K562 (cell line): Measurements from ENCODE around the gene ZNF124. TPM values are rescaled to one million over a fixed set of nuclear protein-coding genes. Genes with fewer than 3 reads are reported as not detected.

ENCODE experiments used
- DPF2 ChIP-seq: fragments of 450-650 bp; IDR thresholded peaks from 2 replicates; pipeline ENCODE4 v1.6.1; 2016
- HDGF ChIP-seq: fragments of 450-650 bp; IDR thresholded peaks from 2 replicates; pipeline ENCODE4 v1.6.1; 2016
- HNRNPL ChIP-seq: fragments of 200-400 bp; formaldehyde crosslinking; IDR thresholded peaks from 2 replicates; pipeline ENCODE4 v1.6.1; 2017; ENCODE audit warnings: low read depth, mild to moderate bottlenecking, low read length
- NFE2 ChIP-seq: IDR thresholded peaks from 2 replicates; pipeline ENCODE4 v1.6.1; 2014; ENCODE audit warnings: antibody characterized with exemption, low read depth
- ZNF12 ChIP-seq: sonication (generic); formaldehyde crosslinking; IDR thresholded peaks from 2 replicates; pipeline ENCODE4 v1.4.0; 2020; ENCODE audit warnings: mild to moderate bottlenecking, missing genetic modification reagents
- ZNF384 ChIP-seq: IDR thresholded peaks from 2 replicates; pipeline ENCODE4 v1.6.1; 2012; ENCODE audit warnings: low read depth, low read length, improper control_type of control experiment
- polyA plus RNA-seq, 8 experiments: library from polyadenylated mRNA; depleted of rRNA in 4 of 8; stranded (reverse) in 5 of 8; unstranded in 3 of 8; fragments of >200 nt; fragmentation: Nextera tagmentation in 2 of 8; fragmentation: Illumina TruSeq in 1 of 8; extraction: Ambion mirVana in 2 of 8; extraction: Trizol in 1 of 8; gene quantifications; 2 replicates each; pipeline versions ENCODE4 v1.2.1 to v1.2.3, GENCODE V29; 2011 to 2014; ENCODE audit warnings: inconsistent platforms in 1 of 8, missing spikeins in 1 of 8
- total RNA-seq, 7 experiments: library from RNA; depleted of rRNA in 6 of 7; stranded (reverse); fragments of >200 nt in 6 of 7; fragmentation: Illumina TruSeq in 2 of 7; extraction: Trizol in 2 of 7; gene quantifications; 2 replicates each; pipeline versions ENCODE4 v1.2.1 to v1.2.3, GENCODE V29; 2011 to 2021; ENCODE audit warnings: low replicate concordance in 1 of 7
- TF ChIP-seq, protein P1 (sequence below), 2 experiments: fragments of 150-350 bp in 1 of 2; IDR thresholded peaks; 2 replicates each; pipeline ENCODE4 v1.6.1; 2012 to 2016; ENCODE audit warnings: low read depth in 2 of 2, low read length in 2 of 2, mild to moderate bottlenecking in 1 of 2, moderate library complexity in 1 of 2
- TF ChIP-seq, protein P2 (sequence below): fragments of 250-450 bp; sonication (Bioruptor Pico); IDR thresholded peaks from 2 replicates; pipeline ENCODE4 v1.9.0; 2021; ENCODE audit warnings: mild to moderate bottlenecking
- TF ChIP-seq, protein P3 (sequence below): fragments of 450-650 bp; IDR thresholded peaks from 2 replicates; pipeline ENCODE4 v1.6.1; 2018; ENCODE audit warnings: mild to moderate bottlenecking, low read depth; ENCODE audit not compliant: partially characterized antibody
- TF ChIP-seq, protein P4 (sequence below): fragments of 250-450 bp; sonication (Bioruptor Pico); IDR thresholded peaks from 2 replicates; pipeline ENCODE4 v1.4.0; 2020; ENCODE audit warnings: mild to moderate bottlenecking, moderate library complexity
- TF ChIP-seq, protein P5 (sequence below): sonication (generic); formaldehyde crosslinking; IDR thresholded peaks from 2 replicates; pipeline ENCODE4 v1.8.0; 2022; ENCODE audit warnings: missing genetic modification reagents, mild to moderate bottlenecking, borderline replicate concordance
- TF ChIP-seq, protein P6 (sequence below): fragments of 250-450 bp; sonication (Bioruptor Pico); IDR thresholded peaks from 2 replicates; pipeline ENCODE4 v1.4.0; 2020; ENCODE audit warnings: mild to moderate bottlenecking
- TF ChIP-seq, protein P7 (sequence below): fragments of 250-450 bp; sonication (Bioruptor Pico); IDR thresholded peaks from 2 replicates; pipeline ENCODE4 v1.5.0; 2021
- TF ChIP-seq, protein P8 (sequence below): fragments of 450-650 bp; conservative IDR thresholded peaks from 2 replicates; pipeline ENCODE4 v1.6.1; 2016; ENCODE audit warnings: missing genetic modification characterization, low read depth, mild to moderate bottlenecking, control low read depth, missing compliant biosample characterization

The ZNF124 gene
- total and polyA plus RNA-seq, 9 of the 15 experiments (the other 6 are each of a cell fraction or from before 2014, with no cell fraction given), result 7.6 to 71.5 (median 20.2) TPM

DNA sequence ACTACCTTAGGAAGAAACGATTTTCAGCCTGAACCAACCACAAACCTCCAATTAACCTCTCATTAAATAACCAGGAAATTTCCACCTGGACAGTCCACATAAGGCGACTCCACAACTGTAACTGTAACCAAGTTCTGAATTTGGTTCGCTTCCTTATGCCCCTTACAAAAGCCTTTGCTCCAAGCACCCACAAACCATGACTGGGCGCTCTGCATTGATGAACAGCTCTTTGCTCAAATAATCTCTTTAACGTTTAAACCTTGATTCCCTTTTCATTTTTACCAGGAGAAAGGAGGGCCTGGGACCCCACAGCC lies 38.2 kb upstream of the ZNF124 start (continued):
- TF ChIP-seq, protein P1, sequence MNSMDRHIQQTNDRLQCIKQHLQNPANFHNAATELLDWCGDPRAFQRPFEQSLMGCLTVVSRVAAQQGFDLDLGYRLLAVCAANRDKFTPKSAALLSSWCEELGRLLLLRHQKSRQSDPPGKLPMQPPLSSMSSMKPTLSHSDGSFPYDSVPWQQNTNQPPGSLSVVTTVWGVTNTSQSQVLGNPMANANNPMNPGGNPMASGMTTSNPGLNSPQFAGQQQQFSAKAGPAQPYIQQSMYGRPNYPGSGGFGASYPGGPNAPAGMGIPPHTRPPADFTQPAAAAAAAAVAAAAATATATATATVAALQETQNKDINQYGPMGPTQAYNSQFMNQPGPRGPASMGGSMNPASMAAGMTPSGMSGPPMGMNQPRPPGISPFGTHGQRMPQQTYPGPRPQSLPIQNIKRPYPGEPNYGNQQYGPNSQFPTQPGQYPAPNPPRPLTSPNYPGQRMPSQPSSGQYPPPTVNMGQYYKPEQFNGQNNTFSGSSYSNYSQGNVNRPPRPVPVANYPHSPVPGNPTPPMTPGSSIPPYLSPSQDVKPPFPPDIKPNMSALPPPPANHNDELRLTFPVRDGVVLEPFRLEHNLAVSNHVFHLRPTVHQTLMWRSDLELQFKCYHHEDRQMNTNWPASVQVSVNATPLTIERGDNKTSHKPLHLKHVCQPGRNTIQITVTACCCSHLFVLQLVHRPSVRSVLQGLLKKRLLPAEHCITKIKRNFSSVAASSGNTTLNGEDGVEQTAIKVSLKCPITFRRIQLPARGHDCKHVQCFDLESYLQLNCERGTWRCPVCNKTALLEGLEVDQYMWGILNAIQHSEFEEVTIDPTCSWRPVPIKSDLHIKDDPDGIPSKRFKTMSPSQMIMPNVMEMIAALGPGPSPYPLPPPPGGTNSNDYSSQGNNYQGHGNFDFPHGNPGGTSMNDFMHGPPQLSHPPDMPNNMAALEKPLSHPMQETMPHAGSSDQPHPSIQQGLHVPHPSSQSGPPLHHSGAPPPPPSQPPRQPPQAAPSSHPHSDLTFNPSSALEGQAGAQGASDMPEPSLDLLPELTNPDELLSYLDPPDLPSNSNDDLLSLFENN (IDR thresholded peaks at IDR 0.05; ENCODE audit: low read depth in 2 of 2, low read length in 2 of 2), result no peak
- TF ChIP-seq, protein P2, sequence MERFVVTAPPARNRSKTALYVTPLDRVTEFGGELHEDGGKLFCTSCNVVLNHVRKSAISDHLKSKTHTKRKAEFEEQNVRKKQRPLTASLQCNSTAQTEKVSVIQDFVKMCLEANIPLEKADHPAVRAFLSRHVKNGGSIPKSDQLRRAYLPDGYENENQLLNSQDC, result no peak
- TF ChIP-seq, protein P3, sequence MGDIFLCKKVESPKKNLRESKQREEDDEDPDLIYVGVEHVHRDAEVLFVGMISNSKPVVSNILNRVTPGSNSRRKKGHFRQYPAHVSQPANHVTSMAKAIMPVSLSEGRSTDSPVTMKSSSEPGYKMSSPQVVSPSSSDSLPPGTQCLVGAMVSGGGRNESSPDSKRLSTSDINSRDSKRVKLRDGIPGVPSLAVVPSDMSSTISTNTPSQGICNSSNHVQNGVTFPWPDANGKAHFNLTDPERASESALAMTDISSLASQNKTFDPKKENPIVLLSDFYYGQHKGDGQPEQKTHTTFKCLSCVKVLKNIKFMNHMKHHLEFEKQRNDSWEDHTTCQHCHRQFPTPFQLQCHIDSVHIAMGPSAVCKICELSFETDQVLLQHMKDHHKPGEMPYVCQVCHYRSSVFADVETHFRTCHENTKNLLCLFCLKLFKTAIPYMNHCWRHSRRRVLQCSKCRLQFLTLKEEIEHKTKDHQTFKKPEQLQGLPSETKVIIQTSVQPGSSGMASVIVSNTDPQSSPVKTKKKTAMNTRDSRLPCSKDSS, result no peak
- TF ChIP-seq, protein P4, sequence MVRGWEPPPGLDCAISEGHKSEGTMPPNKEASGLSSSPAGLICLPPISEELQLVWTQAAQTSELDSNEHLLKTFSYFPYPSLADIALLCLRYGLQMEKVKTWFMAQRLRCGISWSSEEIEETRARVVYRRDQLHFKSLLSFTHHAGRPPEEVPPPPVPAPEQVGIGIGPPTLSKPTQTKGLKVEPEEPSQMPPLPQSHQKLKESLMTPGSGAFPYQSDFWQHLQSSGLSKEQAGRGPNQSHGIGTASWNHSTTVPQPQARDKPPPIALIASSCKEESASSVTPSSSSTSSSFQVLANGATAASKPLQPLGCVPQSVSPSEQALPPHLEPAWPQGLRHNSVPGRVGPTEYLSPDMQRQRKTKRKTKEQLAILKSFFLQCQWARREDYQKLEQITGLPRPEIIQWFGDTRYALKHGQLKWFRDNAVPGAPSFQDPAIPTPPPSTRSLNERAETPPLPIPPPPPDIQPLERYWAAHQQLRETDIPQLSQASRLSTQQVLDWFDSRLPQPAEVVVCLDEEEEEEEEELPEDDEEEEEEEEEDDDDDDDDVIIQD (CRISPR knock-in tag), result no peak
- TF ChIP-seq DPF2, result 0 out of 2 replicates have a peak, but pooled peaks have one; percentile 19
- no peak for TF ChIP-seq HNRNPL
- TF ChIP-seq, protein P5, sequence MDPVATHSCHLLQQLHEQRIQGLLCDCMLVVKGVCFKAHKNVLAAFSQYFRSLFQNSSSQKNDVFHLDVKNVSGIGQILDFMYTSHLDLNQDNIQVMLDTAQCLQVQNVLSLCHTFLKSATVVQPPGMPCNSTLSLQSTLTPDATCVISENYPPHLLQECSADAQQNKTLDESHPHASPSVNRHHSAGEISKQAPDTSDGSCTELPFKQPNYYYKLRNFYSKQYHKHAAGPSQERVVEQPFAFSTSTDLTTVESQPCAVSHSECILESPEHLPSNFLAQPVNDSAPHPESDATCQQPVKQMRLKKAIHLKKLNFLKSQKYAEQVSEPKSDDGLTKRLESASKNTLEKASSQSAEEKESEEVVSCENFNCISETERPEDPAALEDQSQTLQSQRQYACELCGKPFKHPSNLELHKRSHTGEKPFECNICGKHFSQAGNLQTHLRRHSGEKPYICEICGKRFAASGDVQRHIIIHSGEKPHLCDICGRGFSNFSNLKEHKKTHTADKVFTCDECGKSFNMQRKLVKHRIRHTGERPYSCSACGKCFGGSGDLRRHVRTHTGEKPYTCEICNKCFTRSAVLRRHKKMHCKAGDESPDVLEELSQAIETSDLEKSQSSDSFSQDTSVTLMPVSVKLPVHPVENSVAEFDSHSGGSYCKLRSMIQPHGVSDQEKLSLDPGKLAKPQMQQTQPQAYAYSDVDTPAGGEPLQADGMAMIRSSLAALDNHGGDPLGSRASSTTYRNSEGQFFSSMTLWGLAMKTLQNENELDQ (CRISPR knock-in tag), result no peak
- TF ChIP-seq, protein P6, sequence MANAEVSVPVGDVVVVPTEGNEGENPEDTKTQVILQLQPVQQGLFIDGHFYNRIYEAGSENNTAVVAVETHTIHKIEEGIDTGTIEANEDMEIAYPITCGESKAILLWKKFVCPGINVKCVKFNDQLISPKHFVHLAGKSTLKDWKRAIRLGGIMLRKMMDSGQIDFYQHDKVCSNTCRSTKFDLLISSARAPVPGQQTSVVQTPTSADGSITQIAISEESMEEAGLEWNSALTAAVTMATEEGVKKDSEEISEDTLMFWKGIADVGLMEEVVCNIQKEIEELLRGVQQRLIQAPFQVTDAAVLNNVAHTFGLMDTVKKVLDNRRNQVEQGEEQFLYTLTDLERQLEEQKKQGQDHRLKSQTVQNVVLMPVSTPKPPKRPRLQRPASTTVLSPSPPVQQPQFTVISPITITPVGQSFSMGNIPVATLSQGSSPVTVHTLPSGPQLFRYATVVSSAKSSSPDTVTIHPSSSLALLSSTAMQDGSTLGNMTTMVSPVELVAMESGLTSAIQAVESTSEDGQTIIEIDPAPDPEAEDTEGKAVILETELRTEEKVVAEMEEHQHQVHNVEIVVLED (CRISPR knock-in tag), result no peak
- TF ChIP-seq HDGF, result no peak
- TF ChIP-seq, protein P7, sequence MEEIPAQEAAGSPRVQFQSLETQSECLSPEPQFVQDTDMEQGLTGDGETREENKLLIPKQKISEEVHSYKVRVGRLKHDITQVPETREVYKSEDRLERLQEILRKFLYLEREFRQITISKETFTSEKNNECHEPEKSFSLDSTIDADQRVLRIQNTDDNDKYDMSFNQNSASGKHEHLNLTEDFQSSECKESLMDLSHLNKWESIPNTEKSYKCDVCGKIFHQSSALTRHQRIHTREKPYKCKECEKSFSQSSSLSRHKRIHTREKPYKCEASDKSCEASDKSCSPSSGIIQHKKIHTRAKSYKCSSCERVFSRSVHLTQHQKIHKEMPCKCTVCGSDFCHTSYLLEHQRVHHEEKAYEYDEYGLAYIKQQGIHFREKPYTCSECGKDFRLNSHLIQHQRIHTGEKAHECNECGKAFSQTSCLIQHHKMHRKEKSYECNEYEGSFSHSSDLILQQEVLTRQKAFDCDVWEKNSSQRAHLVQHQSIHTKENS (CRISPR knock-in tag), result no peak
- no peak for TF ChIP-seq ZNF384
- TF ChIP-seq, protein P8, sequence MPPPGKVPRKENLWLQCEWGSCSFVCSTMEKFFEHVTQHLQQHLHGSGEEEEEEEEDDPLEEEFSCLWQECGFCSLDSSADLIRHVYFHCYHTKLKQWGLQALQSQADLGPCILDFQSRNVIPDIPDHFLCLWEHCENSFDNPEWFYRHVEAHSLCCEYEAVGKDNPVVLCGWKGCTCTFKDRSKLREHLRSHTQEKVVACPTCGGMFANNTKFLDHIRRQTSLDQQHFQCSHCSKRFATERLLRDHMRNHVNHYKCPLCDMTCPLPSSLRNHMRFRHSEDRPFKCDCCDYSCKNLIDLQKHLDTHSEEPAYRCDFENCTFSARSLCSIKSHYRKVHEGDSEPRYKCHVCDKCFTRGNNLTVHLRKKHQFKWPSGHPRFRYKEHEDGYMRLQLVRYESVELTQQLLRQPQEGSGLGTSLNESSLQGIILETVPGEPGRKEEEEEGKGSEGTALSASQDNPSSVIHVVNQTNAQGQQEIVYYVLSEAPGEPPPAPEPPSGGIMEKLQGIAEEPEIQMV (tag), result peak; percentile 87
- 0 out of 2 replicates have a peak, but pooled peaks have one; percentile 8 for TF ChIP-seq ZNF12 (CRISPR knock-in tag)
- TF ChIP-seq NFE2, result peak; percentile 51; the same call in 1 of the 2 replicates
